Esophagus muscularis mucosa (tissue), 4 donors: ENCODE measurements around the gene MTLN. TPM values are rescaled to one million over a fixed set of nuclear protein-coding genes. Genes with fewer than 3 reads are reported as not detected.
"Not testable (repeated sequence)": the region's sequence is repeated elsewhere in the genome, so short reads cannot be mapped to it uniquely, and the experiment has no call there.

ENCODE experiments used
- DNase-seq: peaks from one replicate; pipeline ENCODE4 v3.0.0-alpha.2; 2017; ENCODE audit errors: extremely low spot score
- H3K27ac ChIP-seq, 4 donors: fragments of 200-600 bp; sonication (generic); replicated peaks in 1 of 4; 1 replicate in 3 of 4; 2 replicates in 1 of 4; pipeline ENCODE4 v1.5.1; 2016 to 2019; ENCODE audit warnings: mild to moderate bottlenecking in 1 of 4
- H3K27me3 ChIP-seq, 4 donors: fragments of 200-600 bp; sonication (generic); one replicate each; pipeline versions ENCODE4 v1.5.1 to v1.6.0; 2016 to 2019
- H3K36me3 ChIP-seq, 4 donors: fragments of 200-600 bp; sonication (generic); one replicate each; pipeline ENCODE4 v1.5.1; 2016 to 2019
- H3K4me1 ChIP-seq, 4 donors: fragments of 200-600 bp; sonication (generic); one replicate each; pipeline ENCODE4 v1.5.1; 2016 to 2019
- H3K4me3 ChIP-seq, 4 donors: fragments of 200-600 bp; sonication (generic); 1 replicate in 2 of 4; 2 replicates in 2 of 4; pipeline ENCODE4 v1.5.1; 2016 to 2019; ENCODE audit warnings: mild to moderate bottlenecking in 4 of 4, moderate library complexity in 1 of 4
- H3K9me3 ChIP-seq, 4 donors: fragments of 200-600 bp; sonication (generic); 1 replicate in 3 of 4; 2 replicates in 1 of 4; pipeline ENCODE4 v1.5.1; 2016 to 2019
- EP300 ChIP-seq: sonication (generic); formaldehyde crosslinking; IDR thresholded peaks from one replicate; pipeline ENCODE4 v1.6.1; 2017; ENCODE audit warnings: antibody characterized with exemption
- POLR2A ChIP-seq: fragments of 450-650 bp; IDR thresholded peaks from one replicate; pipeline ENCODE4 v1.6.1; 2017; ENCODE audit warnings: antibody characterized with exemption, moderate library complexity, mild to moderate bottlenecking, low read depth
- POLR2AphosphoS5 ChIP-seq, 2 donors: sonication (generic); formaldehyde crosslinking; IDR thresholded peaks; one replicate each; pipeline ENCODE4 v1.6.1; 2017; ENCODE audit warnings: antibody characterized with exemption in 2 of 2
- WGBS: methylation state at CpG from one replicate; pipeline ENCODE4 v1.1.5; 2018; 5-methylcytosine and 5-hydroxymethylcytosine counted together
- intact Hi-C: fragments of 100-400 bp; cut with DNase I; formaldehyde crosslinking; loops from one replicate; pipeline ENCODE4 v1.15.1; 2023
- total RNA-seq, 4 donors: library from RNA; depleted of rRNA; stranded (reverse); fragments of >200 nt; gene quantifications; one replicate each; pipeline versions ENCODE4 v1.1.0 to v1.2.1, GENCODE V29; 2016
- TF ChIP-seq, protein P1 (sequence below), 3 experiments: fragments of 200-600 bp in 2 of 3; fragments of 450-650 bp in 1 of 3; sonication (generic) in 2 of 3; IDR thresholded peaks; one replicate each; pipeline ENCODE4 v1.5.1; 2017 to 2019; ENCODE audit warnings: antibody characterized with exemption in 3 of 3, mild to moderate bottlenecking in 2 of 3, moderate library complexity in 1 of 3

Gene MTLN
- total RNA-seq, 4 donors from 2014 or later, result 78.2 to 186 (median 136) TPM

DNA sequence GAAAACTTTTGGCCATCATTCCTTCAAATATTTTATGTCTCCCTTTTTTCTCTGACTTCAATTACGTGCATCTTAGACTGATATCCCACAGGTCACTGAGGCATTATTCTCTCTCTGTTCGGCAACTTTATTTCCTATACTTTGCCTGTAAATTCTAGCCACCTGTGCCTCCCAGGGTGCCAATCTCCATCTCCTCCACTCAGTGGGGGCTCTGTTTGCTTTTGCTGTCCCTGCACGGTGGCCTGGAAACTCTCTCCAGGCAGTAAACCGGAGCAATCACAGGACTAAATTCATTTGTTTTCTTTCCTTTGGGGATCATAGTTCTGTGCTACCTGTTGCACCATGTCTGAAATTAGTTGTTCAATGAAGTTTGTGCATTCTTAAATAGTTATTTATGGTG, 9.6 kb upstream of the MTLN start:
- no peak overlapping the region for H3K27ac ChIP-seq
- no peaks in the 10 kb centered on the region for H3K4me1 ChIP-seq
- 62% methylated on average over 4 of the region's 4 CpGs for WGBS
- H3K9me3 ChIP-seq, result no peaks in the 10 kb centered on the region
- DNase-seq, result no peak
- H3K27me3 ChIP-seq, result peaks cover 0 to 37% (median 0%) of the 10 kb centered on the region in 4 donors
- no peaks in the 10 kb centered on the region for H3K36me3 ChIP-seq
- no peak overlapping the region for H3K4me3 ChIP-seq
- TF ChIP-seq, protein P1, sequence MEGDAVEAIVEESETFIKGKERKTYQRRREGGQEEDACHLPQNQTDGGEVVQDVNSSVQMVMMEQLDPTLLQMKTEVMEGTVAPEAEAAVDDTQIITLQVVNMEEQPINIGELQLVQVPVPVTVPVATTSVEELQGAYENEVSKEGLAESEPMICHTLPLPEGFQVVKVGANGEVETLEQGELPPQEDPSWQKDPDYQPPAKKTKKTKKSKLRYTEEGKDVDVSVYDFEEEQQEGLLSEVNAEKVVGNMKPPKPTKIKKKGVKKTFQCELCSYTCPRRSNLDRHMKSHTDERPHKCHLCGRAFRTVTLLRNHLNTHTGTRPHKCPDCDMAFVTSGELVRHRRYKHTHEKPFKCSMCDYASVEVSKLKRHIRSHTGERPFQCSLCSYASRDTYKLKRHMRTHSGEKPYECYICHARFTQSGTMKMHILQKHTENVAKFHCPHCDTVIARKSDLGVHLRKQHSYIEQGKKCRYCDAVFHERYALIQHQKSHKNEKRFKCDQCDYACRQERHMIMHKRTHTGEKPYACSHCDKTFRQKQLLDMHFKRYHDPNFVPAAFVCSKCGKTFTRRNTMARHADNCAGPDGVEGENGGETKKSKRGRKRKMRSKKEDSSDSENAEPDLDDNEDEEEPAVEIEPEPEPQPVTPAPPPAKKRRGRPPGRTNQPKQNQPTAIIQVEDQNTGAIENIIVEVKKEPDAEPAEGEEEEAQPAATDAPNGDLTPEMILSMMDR (IDR thresholded peaks at IDR 0.05), result no peak
- TF ChIP-seq POLR2AphosphoS5 (IDR thresholded peaks at IDR 0.05), result no peak
- TF ChIP-seq POLR2A, result no peak
- TF ChIP-seq EP300, result no peak
- intact Hi-C loops, result no loop called here

DNA sequence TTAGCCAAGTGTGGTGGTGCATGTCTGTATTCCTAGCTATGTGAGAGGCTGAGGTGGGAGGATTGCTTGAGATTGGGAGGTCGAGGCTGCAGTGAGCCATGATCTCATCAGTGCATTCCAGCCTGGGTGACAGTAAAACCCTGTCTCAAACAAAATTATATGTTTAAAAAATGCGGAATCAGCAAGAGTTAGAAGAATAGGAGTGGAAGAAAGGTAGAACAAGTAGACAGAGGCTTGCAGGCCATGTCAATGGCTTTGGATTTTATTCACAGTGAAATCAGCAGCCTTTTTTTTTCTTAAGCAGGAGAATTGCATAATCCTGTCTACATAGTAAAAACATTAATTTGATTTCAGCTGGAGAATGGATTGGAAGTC, 7.8 kb upstream of the MTLN start:
- H3K4me3 ChIP-seq, result no peak overlapping the region
- no peak overlapping the region for H3K27ac ChIP-seq
- WGBS, result 68% methylated on average over 2 of the region's 2 CpGs
- peaks cover 0 to 30% (median 0%) of the 10 kb centered on the region in 4 donors for H3K27me3 ChIP-seq
- intact Hi-C loops, result no loop called here
- no peak for DNase-seq
- H3K36me3 ChIP-seq, result no peaks in the 10 kb centered on the region
- H3K9me3 ChIP-seq, result no peaks in the 10 kb centered on the region
- H3K4me1 ChIP-seq, result no peaks in the 10 kb centered on the region
- no peak for TF ChIP-seq EP300
- no peak for TF ChIP-seq POLR2AphosphoS5 (IDR thresholded peaks at IDR 0.05)
- TF ChIP-seq POLR2A, result no peak
- TF ChIP-seq, protein P1 (IDR thresholded peaks at IDR 0.05), result no peak

DNA sequence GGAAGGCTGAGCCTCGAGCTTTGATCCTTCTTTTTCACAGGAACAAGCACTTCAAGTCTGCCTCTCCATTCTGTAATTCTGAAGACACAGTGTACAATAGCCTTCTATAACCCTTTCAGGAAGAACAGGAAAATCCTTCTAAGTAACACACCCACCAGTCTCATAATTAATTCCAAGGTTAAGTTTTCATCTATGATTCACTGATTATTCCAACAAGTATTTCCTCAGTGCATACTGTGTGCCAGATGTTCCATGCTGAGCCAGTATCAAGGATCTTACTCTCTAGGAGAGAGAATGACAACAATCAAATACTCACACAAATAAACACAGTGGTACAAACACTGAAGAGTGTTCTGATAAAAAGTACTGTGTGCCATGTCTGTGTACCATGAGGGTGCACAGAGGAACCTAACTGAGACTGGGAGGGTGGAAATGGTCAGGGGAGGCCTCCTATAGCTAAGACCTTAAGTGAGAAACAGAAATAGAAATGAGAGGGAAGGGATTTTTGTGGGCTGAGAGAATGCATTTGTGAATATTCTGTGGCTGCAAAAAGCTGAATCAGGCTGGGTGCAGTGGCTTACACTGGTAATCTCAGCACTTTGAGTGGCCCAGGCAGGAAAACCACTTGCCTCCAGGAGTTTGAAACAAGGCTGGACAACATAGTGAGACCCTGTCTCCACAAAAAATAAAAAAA, 7.3 kb upstream of the MTLN start:
- intact Hi-C loops, result no loop called here
- Histone ChIP-seq H3K4me3 (no peak overlapping the region), H3K27ac (no peak overlapping the region), H3K4me1 (no peaks in the 10 kb centered on the region), H3K9me3 (no peaks in the 10 kb centered on the region), H3K27me3 (peaks cover 0 to 30% (median 0%) of the 10 kb centered on the region in 4 donors), H3K36me3 (no peaks in the 10 kb centered on the region)
- 44% methylated on average over 1 of the region's 1 CpG for WGBS
- no peak for DNase-seq
- no peak for TF ChIP-seq POLR2AphosphoS5 (IDR thresholded peaks at IDR 0.05)
- TF ChIP-seq, protein P1 (IDR thresholded peaks at IDR 0.05), result no peak
- no peak for TF ChIP-seq EP300
- TF ChIP-seq POLR2A, result no peak

DNA sequence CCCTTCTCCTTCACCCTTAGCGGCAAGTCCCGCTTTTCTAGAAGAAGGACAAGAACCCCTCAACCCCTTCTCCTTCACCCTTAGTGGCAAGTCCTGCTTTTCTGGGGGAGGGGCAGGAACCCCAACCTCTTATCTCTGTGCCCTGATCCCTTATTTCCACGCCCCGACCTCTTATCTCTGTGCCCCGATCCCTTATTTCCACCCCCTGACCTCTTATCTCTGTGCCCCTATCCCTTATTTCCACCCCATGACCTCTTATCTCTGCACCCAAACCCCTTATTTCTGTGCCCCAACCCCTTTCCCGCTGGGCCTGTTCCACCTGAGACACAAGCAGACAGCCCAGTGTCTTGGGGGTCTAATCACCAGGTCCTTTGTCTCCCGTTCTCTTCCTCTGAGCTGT, 6.5 kb upstream of the MTLN start:
- H3K27me3 ChIP-seq, result peaks cover 0 to 29% (median 0%) of the 10 kb centered on the region in 4 donors
- H3K4me1 ChIP-seq, intact Hi-C loops, H3K36me3 ChIP-seq, H3K9me3 ChIP-seq, H3K4me3 ChIP-seq, H3K27ac ChIP-seq, DNase-seq: not testable (repeated sequence)
- 84% methylated on average over 7 of the region's 7 CpGs for WGBS

DNA sequence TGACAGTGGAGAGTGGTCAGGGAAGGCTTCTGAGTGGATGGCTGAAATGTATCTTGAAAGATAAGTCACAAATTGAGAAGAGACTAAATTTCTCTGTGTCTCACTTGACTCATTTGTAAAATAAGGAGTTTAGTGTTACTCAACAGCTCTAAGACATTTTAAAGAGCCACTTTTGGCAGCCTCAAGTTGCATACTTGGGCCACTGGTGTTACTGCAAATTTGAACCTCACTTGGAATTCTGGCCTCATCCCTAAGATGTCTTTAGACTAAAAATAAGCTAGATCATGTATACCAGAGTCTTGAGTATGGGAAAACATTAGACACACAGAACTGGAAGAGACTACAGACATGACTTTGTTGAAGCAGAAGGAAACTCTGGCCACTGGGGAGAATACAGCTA, 4.5 kb upstream of the MTLN start:
- peaks cover 0 to 1% (median under 1%) of the 10 kb centered on the region in 4 donors for H3K4me1 ChIP-seq
- no peak for DNase-seq
- H3K27ac ChIP-seq, result no peak overlapping the region
- no peaks in the 10 kb centered on the region for H3K9me3 ChIP-seq
- TF ChIP-seq, protein P1 (IDR thresholded peaks at IDR 0.05), result no peak
- TF ChIP-seq EP300 (no peak), POLR2AphosphoS5 (IDR thresholded peaks at IDR 0.05) (no peak), POLR2A (no peak)
- peaks cover 0 to 20% (median 0%) of the 10 kb centered on the region in 4 donors for H3K27me3 ChIP-seq
- no peak overlapping the region for H3K4me3 ChIP-seq
- intact Hi-C loops, result no loop called here
- H3K36me3 ChIP-seq, result no peaks in the 10 kb centered on the region
